Measurements from ENCODE around the gene SNUPN.
A peak's percentile ranks its signal among the peaks of the same experiment; 100 is the strongest.

SNUPN gene

DNA sequence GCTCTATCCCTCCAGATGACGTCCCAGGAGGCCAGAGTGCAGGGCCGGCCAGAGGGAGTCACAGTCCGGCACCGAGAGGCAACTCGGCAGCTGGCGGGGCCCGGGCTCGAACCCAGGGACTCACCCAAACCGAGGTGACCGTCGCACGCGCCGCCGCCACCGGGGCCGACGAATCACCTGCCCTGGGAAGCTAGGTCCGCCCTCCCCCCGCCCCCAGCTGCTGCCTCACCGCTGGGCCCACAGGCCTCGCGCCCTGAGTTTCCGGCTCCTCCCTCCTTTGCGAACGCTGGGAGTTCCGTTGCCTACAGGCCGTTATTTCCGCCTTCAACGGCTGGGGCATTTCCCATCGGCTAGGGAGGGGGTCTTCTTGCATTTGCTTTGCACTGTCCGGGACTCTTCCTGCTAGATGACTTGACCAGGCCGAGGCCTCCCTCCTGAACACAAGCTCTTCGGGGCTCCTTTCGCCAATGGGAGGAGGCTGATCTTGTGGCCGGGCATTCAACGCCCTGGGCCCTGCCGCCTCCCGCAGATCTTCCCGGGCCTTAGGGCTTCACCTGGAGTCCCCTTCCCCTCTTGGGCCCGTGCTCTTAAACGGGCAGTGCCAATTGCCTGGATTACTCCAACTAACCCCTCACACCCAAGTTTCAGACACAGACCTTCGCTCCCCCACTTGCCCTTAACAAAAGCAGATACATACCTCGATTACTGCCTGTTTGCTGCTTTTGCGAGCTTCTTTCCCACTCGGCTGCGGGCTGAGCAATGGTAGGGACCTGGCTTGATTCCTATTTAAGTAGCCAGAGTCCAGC lies at the start of gene SNUPN:
Gene SNUPN (minus strand): TSS at position 184 of the 806 bp plus-strand sequence. CDS start 4,674 bp downstream, outside the sequence.
- DNase-seq (ENCODE audit: low read depth): peak; percentile 92

DNA sequence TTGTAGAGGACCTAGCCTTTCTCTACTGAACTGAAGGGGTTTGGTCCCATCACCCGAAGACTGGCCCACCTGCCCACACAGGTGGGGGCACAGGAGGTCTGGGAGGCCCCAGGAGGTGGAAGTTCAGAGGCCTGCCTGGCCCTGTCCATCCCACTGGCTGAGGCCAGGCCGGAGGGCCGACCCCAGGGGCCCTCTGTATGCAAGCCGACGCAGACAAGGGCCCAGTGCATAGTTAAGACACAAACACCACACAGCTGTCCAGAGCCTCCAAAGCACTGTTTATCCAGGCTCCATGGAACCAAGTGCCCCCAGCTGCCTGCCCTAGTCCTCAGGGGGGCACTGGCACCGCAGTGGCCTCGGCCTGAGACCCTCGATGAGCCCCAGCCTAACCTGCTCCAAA lies 48.8 kb upstream of the SNUPN start:
- DNase-seq (ENCODE audit: low read depth): no peak

DNA sequence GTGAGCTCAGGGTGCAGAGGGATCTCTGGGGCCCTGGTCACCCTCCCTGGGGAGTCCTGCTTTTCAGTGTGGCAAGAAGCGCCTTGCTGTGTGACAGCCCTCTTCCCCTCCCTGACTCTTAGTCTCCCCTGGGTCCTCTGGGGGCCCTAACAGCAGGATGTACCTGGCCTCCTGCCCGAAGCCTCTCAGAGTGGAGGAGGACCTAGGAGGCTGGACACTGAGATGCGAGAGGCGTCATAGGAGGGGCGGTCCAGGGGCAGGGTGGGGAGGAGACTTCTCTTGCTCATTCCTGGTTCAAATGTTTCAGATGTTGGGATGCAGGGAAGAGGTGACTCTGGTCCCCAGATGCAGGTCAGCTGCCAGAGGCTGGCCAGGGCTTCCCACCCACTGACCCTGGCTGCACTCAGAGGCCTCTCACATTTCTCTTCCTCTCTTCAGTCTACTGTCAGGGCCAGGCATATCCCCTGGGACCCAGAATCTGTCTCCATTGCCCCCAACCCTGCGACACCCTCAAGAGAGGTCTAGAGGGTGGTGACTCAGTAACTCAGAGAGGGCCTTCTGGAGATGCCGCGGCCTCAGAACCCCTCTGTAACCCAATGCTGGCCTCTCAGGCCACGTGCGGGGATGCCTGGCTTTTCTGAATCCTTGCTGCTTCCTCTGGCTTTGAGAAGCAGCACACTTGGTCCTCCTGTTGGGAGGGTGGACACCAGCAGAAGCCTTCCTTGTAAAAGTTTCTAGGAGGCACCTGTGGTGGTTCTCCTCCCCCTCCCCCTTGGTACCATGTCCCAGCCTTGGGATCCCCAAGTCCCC lies 48.1 kb upstream of the SNUPN start:
- no peak for DNase-seq (ENCODE audit: low read depth)

DNA sequence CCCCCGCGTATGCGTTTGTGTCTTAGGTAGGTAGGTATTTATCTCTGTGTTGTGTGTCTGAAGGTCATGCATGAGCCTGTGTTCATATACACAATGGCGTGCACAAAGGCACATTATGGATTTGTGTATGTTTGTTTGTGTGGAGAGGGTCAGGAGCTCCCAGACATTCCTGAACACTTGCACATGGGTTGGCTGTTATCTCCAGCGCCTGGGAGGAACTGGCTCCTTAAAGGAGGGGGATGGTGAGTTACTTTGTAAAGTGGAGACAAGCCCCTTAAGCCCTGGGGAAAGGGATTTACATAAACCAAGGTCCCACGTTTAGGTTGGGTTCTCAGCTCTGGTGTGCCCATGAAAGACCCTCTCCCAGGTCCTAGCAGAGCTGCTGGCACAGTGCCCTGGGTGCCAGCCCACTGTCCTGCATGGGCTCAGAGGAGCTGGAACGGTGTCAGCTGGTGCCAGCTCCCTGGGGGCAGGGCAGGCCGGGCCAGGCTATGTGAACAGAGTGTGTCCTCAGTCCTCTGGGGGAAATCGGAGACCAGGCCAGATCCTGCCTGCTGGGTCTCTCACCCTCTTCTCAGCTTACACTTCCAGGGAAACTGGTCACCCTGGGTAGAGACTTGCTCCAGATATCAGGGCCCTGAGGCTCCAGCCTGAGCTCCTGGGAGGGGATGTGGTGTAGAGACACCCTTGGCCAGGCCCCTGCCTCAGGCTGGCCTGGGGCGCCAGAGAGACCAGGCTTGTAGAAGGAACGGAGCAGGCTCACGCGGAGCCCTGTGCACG lies 47.3 kb upstream of the SNUPN start:
- no peak for DNase-seq (ENCODE audit: low read depth)

DNA sequence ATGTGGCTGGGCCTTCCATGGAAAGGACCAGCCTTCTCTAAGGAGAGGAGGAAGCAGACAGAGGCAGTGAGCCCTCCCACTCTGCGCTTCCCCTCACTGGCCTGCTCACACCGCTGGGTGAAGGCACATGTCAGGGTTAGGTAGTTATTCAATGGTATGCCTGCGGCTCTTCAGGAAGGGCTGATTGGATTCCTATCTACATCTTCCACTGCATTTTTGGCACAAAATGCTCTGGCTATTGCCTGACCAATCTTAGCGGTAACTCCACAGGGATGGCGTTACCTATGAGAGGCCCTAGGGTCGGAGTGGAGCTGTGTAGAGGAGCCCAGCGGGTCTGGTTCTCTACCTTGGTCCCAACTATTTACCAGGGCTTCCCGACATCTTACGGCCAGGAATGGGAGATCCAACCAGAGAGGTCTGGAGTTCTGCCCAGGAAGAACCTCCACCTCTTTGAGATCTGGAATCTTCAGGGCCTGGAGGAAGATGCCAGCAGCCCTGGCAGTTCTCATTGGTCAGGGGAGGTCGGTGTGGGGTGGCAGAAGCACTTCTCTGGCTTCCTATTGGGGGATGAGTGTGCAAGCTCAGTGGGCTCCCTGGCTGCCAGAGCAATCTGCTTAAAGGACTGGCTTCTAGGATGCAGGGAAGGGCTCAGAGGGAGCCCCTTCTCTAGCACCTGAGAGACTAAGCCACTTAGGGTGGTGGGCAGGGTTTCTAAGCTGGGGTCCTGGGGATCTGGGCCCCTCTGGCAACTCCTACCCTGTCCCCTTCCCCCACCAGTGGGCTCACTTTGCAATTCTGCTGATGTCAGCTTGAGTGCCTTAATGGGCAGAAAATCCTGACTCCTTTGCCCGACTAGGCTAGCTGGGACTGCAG lies 46.4 kb upstream of the SNUPN start:
- DNase-seq (ENCODE audit: low read depth): no peak

DNA sequence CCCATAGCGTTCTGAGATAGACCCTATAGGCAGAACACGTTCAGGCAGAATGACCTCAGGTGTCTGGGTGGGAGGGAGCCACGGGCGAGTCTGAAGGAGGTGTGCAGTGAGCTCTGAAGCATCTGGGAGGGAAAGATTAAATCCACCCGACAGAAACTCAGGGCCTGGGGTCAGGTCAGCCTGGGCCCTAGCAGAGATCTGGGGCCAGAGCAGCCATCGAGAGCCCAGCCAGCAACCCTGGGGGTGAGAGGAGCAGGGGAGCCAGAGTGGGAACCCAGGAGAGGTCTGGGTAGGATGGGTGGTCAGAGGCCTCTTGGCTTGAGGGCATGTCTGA lies 44.3 kb upstream of the SNUPN start:
- DNase-seq (ENCODE audit: low read depth): no peak

DNA sequence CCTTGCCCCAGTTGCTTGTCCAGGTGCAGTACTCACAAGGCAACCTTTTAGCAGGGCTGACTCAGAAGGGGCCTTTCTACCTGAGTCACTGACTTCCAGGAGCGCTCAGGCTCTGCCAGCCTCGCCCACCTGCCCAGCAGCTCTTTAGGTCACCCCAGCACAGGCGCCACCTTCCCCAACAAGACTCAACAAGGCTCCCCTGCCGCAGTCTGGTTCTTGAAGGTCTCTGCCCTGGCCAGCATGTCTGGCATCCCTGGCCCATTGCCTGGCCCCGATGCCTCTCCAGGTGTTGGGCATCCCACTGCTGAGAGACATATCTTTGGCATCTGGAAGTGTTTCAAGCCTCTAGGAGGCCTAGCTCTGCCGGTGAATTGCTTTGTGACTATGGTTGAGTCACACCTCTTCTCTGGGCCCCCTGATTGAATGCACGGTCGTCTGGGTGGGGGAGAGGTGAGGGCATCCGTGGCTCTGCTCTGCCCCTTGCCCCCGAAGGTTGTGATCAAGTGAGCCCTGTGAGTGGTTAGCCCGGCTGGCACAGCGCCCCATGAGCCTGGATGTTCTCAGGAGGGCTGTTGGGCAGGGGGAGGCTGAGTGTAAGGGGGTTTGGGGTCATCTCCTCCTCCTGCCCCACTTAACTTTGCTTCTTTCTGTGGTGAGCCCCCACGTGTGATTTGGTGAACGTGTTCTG lies 43.8 kb upstream of the SNUPN start:
- DNase-seq (ENCODE audit: low read depth): peak; percentile 4

DNA sequence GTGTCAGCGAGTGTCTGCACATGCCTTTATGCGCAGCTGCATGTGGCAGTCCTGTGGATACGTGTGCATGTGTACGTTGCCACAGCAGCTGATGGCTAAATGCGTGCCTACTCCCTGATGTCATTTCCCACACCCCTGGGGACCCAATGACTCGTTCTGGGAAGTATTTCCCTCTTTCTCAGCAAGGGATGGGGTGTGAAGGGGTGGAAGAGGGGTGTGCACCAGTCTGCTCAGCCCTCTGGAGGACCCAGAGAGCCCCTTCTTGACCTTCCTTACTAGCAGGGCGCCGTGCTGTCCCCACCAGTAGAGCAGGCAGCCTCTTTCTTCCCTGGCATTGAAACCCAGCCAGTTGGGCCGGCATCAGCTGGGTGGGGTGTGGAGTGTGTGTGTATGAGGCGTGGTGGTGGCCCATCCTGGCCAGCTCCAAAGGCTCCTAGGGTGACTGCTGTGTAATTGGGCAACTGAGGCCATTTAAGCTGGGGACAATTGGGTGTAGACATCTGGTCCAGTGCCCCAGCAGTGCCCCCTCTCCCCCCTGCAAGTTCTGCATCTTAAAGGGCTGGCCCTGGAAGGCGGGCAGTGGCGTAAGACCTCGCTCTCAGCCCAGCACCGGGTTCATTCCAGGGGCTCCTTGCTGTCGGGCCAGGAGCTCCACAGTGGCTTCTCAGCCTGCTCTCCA lies 41.4 kb upstream of the SNUPN start:
- no peak for DNase-seq (ENCODE audit: low read depth)

DNA sequence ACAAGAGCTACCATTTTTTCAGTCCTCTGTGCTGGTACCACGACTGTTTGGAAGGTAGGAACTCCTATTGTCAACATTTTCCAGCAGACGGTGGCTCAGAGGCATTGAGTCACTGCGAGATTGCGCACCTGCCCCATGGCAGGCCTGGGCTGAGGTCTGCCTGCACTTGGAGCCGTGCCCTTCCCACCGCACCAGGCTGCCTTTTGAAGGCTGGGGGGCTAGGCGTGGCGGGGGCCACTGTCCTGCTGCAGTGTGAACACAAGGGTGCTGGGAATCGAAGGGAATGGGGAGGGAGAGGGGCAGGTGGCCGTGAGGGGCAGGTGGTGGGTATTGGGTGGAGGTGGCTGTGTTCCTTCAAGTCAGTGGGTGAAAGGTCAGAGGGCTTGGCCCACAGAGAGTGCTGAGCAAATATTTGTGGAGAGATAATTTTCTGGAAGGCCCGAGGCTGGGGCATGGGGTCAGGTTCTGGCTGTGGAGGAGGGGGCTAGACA lies 38.5 kb upstream of the SNUPN start:
- no peak for DNase-seq (ENCODE audit: low read depth)

DNA sequence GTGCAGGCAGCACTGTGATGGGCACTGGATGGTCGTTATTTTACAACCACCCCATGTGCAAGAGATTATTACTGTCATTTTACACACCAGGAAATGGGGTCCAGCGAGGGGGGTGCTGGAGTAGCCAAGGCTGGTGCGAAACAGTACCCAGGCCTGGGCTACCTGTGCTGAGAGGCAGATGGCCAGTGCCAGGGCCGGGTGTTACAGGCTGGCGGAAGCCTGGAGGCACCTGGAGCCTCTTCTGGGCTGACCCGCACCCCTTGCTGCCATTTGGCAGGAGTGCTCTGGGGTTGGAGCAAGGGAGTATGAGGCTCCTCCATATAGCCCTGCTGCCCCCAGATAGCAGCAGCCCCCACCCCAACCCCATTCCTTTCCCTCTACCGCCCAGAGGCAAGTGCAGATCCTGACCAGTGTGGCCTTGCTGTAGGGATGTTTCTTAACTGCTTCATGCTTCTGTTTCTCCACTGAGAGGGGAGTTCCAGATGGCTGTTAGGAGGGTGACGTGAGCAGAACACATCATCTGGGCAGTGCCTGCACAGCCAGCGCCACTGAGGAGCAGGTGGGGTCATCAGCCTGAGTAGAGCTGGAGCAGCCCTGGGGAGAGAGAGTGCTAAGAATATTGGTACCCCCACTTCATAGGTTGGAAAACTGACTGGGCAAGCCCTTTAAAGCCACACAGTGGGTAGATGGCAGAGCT lies 37.4 kb upstream of the SNUPN start:
- DNase-seq (ENCODE audit: low read depth): no peak

DNA sequence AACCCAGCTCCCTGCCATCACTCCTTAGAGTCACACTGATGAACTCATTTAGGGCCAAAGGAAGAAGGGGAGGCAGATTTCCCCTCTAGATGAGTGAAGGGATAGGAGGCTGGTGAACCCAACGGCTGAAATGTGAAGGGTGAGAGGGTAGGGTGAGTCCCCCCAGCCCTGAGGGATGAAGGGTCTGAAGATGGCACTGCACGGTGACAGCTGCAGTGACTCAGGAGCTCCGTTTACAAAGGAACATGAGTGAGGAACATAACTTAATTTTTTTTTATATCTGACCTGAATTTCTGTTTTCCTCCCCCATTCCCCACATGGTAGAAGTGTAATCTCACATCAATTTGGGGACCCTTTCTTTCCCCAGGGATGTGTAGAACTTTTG lies 36.2 kb upstream of the SNUPN start:
- no peak for DNase-seq (ENCODE audit: low read depth)

DNA sequence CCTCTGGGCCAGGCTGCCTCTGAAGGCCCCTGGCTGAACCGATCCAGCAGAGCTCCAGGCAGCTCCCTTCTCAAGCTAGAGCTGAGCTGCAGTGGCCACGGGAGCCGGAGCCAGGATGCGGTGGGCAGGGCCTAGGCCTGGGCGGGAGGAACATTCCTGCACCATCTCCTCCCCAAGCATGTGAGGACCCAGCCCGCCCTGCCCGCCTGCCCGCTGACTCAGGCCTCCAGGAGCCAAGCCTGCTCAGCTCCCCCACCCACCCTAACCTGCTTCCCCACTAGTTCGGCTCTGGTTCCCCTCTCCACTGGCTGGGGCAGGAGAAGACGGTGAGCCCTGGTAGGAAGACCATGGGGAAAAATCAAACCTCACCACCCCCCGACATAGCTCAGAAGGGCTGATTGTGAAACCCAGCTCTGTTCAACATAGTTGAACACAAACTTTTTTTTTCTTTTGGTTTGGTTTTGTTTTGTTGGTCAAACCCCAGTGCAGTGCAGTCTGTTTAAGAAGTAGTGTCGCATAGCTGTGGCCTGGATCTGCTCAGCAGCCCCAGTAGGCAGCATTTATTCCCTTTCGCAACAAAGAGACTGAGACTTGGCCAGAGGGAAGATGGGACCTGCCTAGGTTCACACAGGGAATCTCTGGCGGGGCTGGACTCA lies 35.7 kb upstream of the SNUPN start:
- no peak for DNase-seq (ENCODE audit: low read depth)

DNA sequence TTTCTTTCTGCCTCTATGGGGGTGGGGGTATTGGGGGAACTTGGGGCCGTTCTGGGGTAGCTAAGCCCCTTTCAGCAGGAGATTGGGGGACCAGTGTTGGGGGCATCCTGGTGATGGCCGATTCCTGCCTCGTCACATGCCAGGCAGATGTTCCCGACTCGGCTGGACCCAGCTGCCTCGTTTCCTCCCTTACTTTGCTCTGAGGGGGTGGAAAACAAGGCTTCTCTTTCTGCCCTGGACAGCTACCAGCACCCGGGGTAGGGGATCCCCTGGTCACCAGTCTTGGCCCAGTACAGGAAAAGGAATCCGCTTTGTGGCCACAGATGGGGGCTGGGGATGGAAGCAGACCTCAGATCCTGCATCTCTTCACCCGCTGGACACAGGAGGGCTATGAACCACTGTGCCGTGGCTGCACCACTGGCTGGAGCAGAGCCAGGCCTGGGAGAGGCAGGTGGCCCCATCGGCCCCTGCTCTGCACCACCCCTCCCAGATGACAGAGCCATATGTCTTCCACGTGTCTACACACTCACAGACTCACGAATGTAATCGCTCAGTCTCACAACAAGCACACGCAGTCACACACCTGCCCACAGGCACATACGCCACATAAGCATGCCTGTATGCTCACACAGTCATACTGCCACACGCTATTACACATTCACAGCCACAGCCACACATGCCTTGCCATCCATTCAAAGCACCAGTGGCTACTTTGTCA lies 34.6 kb upstream of the SNUPN start:
- no peak for DNase-seq (ENCODE audit: low read depth)

DNA sequence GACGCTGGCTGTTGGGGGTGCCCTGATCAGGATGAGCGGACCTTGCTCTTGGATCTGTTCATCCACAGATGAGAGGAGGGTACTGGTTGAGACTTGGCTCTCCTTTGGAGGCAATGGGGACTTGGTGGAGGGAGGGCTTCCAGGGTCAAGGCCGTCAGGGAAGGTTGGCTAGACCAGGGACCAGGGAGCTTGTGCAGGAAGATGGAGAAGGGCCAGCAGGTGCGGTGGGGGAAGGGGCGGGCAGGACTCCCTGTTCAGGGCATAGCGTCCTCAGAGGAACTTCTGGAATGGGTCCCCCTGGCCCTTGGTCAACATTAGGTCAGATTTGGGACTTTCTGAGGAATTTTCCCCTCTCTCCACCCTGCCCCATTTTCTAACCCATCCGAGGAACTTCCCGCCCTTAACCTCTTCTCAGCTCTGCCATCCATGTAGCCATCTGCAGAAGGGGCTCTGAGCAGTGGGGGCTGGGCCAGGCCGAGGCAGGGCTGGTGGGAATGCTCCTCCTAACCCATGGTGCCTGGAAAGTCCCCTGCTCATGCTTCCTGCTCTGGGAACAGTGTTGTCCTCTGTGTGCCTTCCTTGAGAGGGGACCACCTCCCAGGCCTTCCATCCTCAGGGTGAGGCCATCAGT lies 33.7 kb upstream of the SNUPN start:
- no peak for DNase-seq (ENCODE audit: low read depth)

DNA sequence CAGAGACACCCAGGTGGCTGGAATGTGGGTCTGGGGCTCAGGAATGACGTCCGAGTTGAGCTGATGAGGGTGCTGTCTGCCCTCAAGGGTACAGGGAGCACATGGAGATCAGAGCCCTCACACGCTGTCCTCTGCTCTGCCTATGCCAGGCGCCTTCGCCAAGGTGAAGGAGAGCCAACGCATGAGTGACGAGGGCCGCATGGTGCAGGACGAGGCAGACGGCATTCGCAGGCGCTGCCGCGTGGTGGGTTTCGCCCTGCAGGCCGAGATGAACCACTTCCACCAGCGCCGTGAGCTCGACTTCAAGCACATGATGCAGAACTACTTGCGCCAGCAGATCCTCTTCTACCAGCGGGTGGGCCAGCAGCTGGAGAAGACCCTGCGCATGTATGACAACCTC lies 31.3 kb upstream of the SNUPN start:
- DNase-seq (ENCODE audit: low read depth): no peak

DNA sequence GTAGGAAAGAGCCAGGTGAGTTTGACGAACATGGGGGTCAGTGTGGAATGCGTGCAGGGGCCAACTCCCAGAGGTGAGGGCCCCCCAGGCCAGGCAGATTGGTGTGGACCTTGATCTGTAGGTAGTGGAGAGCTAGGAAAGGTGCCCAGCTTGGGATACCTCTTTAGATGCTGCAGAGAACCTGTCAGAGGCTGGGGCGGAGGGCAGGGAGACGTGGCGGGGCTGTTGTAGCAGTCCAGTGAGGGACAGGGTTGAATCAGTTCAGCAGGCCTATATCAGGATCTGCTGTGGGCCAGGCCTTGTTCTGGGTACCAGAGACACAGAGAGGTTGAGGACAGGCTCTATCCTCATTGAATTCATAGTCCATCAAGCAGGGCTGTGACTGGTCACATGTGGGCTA lies 30.8 kb upstream of the SNUPN start:
- DNase-seq (ENCODE audit: low read depth): no peak

DNA sequence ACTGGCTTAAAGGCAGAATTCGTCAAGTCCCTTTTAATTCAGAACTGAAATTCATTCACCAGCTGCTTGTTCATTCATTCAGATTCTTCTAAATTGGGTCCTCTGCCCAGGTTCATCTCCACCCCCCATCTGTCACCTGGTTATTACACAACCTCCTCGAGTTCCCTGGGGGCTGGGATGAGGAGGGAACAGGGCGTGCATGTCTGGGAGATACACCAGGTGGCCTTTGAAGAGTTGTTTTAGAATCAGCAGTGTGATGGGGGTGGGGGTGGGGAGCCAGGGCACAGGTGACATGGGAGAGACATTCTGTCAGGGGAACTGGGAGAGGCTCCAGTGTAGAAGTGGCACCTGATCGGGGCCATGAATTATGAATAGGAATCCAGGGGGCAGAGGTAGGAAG lies 30.4 kb upstream of the SNUPN start:
- no peak for DNase-seq (ENCODE audit: low read depth)

All from activated T-cell treated with anti-CD3 and anti-CD28 coated beads for 48 hours (primary cell).